OCI-M1 (cell line): ENCODE measurements around the gene PRR36.

Source experiments
- DNase-seq: peaks from one replicate; lab custom pipeline; 2025; lab: John Stamatoyannopoulos, UW

The PRR36 gene

DNA sequence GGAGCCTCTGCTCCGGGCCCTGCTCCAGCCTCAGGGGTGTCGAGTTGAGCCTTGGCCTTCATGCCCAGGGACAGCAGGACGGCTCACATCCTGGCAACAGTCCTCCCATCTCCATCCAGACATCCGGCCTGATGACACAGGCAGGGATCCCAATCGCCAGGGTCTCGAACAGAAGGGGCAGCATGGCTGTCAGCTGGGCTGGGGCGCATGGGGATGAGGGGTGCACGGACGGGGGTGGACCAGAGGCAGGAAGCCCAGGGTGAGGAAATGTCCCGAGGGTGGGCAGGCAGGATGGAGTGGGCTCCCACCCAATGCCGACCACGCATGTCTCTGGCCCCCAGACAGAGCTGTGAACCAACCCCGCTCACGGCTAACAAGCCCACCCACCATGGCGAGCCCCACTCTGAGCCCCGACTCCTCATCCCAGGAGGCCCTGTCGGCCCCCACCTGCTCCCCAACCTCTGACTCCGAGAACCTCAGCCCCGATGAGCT is 28.0 kb downstream of the PRR36 start:
- no peak for DNase-seq

DNA sequence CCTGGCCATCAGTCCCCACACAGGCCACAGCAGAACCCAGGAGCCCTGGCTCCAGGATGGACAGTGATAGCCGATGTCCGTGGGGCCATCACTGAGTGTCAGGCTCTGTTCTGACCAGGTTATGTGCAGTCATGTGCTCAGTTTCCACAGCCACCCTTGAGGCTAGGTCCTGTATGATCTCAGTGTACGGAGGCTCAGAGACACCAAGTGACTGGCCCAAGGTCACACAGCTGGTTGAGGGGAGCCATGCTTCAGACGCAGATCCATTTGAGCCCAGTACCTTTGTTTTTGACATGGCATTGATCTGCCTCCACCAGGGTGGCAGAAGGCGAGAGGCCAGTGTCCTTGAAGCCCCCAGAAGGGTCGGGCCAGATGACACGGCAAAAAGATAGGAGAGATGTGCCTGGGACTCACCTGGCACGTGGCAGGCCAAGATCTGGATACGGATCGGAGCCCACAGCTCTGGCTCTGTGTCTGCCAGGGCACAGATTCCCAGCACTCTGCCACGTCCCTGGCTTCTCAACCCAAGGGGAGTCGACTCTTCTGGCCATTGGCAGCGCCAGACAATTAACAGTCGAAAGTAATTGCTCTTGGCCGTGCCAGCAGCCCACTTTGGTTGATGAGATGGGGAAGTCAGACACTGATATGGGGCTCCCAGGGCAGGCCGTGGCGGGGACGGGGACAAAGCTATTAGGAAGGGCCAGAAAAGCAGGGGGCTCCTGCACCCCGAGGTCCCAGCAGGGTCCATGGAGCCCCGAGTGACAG is 28.6 kb downstream of the PRR36 start:
- no peak for DNase-seq

DNA sequence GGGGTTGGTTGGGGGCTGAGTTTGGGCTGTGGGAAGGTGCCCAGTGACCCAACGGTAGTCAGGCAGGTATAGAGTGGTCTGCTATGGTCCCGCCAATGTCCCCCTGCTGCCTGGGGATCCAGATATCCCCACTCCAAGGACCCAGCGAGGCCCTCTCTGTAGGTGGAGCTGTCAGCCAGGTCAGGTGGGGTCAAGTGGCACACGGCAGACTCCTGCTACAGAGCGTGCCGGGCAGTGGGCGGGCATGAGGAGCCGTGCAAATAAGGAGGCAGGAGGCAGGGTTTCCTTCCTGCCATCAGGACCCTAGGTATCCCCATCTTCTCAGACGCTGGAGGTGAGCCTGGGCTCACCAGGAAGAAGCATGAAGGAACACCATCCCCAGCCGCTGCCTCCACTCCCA is 29.2 kb downstream of the PRR36 start:
- no peak for DNase-seq

DNA sequence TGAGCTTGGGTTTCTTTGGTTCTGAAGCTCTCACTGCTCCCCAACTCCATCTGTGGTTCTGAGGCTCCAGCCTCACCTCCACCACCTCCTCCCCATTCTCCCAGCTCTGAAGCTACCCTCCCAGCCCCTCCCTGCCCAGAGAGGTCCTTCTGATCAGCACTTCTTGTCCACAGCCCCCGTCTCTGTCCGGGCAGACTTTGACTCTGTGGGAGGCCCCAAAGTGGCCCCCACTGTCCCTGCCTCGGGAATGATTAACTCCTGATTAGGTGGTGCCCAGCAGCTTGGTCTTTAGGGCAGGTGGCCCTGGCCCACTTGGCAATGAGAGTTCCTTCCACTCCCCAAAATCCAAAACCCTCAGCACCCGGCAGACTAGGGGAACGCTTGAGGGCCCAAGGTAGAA is 29.8 kb downstream of the PRR36 start:
- no peak for DNase-seq

DNA sequence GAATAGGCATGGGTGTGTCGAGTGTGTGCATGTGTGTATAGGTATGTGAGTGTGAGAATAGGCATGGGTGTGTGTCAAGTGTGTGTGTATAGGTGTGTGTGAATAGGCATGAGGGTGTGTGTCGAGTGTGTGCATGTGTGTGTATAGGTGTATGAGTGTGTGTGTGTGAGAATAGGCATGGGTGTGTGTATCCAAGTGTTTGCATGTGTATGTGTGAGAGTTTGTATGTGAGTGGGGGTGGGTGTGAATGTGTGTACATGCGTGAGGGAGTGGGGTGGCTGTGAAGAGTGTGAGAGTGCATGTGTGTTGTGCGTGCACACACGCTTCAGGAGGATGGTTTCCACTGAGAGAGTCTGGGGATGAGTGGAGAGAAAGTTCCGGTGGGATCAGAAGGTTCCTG is 30.7 kb downstream of the PRR36 start:
- DNase-seq = no peak

DNA sequence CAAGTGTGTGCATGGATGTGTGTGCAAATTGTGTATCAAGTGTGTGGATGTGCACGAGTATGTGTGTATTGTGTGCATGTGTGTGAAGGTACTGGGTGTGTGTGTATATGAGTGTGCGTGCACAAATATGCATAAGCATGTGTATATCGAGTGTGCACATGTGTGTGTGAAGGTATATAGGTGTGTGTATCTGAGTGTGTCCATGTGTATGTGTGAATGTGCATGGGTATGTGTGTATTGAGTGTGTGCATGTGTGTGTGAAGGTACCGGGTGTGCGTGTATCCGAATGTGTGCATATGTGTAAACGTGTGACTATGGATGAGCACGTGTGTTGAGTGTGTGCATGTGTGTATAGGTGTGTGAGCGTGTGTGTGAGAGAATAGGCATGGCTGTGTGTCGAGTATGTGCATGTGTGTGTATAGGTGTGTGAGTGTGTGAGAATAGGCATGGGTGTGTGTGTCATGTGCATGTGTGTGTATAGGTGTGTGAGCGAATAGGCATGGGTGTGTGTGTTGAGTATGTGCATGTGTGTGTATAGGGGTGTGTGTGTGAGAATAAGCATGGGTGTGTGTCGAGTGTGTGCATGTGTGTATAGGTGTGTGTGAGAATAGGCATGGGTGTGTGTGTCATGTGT is 31.4 kb downstream of the PRR36 start:
- DNase-seq = no peak

DNA sequence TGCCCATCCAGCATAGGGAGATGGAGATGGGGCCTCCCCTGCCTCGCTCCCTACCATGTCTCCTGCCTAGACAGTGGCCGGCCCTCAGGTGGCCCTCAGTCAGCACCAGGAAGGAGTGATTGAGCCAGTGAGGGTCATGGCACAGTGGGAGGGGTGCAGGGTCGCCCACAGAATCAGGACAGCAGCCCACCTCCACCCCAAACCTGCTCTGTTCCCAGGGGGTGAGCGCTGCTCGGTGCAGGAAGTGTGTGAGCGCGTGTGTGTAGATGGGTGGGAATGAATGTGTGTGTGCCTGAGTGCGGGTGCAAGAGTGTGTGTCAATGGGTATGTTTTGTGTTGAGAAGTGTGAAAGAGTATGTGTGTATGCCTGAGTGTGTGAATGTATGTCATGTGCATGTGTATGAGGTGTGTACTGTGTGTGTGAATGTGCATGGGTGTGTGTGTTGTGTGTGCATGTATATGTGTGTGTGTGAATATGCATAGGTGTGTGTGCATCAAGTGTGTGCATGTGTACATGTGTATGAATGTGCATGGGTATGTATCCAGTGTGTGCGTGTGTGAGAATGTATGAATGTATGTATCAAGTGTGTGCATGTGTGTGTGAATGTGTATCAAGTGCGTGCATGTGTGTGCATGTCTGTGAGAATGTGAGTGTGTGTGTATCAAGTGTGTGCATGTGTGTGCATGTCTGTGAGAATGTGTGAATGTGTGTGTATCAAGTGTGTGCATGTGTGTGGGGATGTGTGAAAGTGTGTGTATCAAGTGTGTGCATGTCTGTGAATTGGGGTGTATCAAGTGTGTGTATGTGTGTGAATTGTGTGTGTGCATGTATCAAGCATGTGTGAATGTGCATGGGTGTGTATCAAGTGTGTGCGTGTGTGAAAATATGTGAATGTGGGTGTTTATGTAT is 32.2 kb downstream of the PRR36 start:
- DNase-seq = no peak

DNA sequence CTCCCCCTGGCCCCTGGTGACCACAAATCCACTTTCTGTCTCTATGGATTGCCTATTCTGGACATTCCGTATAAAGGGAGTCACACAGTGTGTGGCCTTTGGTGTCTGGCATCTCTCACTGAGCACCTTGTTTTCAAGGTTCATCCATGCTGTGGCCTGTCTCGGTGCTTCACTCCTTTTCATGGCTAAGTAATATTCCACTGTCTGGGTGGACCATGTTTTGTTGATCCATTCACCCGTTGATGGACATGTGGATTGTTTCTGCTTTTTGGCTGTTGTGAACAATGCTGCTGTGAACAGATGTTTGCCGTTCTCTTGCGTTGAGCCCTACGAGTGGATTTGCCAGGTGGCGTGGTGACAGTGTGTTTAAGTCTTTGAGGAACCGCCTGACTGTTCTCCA is 33.6 kb downstream of the PRR36 start:
- DNase-seq = no peak

DNA sequence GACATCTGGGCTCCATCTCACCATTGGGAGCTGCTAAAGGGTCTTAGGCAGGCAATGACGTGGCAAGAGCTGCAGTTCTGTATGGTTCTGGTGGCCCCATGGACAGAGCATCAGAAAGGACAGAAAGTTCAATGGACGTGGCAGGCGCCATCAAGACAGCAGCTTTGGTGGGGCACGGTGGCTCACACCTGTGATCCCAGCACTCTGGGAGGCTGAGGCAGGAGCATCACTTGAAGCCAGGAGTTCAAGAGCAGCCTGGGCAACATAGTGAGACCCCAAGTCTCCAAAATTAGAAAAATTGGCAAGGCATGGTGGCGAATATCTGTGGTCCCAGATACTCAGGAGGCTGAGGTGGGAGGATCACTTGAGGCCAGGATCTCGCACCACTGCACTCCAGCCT is 34.7 kb downstream of the PRR36 start:
- no peak for DNase-seq

DNA sequence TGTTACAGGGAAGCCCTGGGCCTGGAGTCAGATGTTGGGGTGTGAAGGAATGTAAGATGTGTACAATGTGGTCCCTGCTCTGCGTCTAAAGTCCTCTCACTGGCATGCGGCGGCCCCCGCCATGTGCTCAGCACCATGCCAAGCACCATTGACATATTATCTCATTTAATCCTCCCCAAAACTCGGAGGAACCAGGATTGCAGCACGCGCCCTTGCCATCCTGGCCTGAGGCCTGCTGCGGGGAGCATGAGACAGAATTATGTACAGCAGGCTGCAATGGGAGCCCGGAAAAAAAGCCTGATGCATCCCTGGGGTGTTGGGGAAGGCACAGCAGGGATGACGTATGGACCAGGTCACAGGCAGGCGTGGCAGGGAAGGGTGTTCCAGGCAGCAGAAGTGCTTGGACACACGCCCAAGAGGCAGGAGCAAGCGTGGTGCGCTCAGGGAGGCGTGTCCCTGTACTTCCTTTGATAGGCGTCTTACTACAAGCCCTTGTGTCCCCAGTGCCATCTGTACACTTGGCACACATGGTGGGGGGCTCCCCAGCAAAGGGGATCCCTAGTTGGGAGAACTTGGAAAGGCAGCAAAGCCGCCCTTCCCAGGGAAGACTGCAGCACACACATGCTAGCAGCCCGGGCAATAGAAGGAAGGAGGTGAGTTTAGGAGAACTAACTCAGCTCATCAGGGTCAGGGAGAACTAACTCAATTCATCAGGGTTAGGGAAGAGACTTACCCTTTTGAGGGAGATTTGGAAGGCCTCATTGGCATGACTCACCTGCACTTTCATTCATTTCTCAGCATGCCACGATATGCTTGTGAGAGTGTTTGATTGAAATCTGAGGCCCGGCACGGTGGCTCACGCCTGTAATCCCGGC is 40.7 kb downstream of the PRR36 start:
- no peak for DNase-seq

DNA sequence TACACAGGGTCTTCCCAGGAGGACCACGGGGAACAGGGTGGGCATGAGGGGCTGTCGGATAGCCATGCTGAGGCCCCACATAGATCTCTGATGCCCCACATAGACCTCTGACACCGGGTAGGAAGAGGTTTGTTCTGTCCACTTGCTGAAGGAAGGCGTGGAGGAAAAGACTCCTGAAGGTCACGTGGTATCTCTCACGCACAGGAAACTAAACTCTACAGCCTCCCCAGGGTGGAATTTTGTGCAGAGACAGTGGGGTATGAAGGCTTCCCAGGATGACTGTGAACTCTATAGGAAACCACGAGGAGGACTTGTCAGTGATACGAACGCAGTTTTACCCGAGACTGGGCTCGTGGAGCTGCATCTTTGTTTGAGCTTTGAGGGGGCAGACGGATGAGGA is 41.4 kb downstream of the PRR36 start:
- DNase-seq = no peak

DNA sequence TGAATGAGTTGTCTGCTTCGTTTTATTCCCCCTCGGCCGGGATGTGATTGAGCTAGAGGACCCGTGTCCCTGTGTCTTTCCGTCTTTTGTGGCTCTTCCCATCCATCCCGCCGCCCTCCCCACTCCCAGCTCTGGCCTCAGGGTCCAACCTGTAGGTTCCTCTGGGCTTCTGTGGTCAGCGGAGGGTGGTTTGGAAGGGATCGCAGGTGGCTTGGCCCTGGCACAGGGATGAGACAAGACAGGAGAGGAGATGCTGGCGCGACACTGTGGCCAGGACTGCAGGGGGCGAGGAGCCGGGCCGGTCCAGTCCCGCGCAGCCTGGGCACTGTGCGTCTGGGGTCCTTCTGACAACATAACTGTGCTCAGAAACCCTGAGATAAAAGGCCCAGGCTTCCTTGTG is 42.2 kb downstream of the PRR36 start:
- no peak for DNase-seq

DNA sequence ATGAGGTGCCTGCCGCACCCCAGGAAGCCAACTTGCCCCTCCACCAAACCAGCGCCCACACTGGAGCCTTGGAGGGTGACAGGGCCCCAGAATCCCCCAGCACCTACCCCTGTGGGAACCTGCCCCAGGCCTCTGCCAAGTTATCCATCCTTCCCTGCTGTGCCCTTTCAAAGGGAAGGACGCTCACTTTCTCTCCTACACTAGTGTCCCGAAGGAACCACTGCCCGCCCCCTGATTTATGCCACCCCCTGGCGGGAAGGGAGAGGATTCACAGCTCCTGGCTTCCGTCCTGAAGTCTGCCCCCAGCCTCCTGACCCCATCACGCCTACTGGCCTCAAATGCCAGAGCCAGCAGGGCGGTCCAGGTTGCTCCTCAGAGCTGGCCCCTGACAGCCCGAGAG is 42.7 kb downstream of the PRR36 start:
- peak; percentile 72 for DNase-seq

DNA sequence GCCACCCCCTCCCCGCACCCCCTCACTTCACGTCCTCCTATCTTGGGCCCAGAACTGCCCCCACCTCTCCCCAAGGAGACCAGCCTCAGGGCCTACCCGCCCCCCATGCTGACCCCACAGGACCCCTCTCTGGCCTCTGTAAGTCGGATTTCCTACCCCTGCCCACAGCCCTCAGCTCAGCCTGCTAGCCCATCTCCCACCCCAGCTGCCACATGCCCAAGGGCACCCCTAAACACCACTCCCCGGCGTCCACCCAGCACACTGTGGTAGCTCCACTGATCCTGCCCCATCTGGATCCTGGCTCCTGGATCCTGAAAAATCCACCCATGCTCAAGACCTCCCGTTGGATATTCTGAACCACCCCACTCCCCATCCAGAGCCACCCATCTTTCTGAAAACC is 43.4 kb downstream of the PRR36 start:
- no peak for DNase-seq

DNA sequence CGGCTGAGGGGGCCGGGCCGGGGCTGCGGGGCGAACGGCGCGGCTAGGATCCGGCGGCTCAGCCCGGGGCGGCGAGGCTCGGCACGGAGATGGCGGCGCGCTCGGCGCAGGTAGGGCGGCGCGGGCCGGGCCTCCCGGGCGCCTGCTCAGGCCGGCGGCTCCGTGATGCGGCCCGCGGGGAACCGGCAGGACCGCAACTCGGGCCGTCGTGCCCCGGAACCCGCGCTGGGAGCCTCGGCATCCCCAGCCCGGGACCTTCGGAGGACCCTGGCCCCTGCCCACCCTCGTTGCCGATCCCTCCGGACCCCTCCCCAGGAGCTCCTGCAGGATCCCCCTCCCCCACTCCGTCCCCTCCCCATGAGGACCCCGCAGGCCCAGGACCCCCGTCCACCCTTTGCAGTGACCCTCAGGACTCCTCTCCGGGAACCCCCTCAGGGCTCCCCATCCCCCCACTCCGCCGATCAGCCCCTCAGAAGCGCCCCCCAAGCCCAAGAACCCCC is 43.9 kb downstream of the PRR36 start:
- no peak for DNase-seq

DNA sequence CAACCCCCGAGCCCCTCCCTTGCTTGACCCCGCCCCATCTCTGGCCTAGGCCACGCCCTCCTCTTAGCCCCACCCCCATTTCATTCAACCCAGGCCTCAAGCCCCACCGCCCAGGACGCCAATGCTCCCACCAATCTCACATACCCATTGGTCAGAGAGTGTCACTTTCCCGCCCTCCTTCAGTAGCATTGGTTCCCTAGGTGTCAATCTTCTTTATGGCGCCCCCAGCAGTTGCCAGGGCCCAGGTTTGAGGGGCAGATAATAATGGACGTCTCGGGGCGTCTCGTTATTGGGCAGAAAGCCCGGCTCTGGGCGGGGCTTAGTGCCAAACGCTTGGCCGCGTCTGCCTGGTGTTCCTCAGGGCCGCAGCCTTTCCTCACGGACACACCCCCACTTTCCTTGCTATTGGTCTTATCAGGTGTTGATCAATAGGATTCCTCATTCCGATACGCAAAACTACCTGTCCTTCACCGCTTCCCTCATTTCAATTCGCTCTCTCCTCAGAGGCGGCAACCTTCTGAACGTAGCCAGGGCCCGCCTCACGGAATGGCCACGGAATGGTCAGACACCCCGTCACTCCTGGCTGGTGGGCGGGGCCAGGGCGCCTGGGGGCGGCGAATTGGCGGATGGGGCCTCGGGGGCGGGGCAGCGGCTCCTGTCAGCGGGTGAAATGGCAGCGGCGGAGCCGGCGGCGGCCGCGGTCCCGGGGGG is 44.5 kb downstream of the PRR36 start, which contains the start of gene EVI5L:
TSS of gene EVI5L (plus strand) at position 658 of the 711 bp plus-strand sequence. CDS start 16,325 bp downstream, outside the sequence.
- DNase-seq = peak; percentile 100

DNA sequence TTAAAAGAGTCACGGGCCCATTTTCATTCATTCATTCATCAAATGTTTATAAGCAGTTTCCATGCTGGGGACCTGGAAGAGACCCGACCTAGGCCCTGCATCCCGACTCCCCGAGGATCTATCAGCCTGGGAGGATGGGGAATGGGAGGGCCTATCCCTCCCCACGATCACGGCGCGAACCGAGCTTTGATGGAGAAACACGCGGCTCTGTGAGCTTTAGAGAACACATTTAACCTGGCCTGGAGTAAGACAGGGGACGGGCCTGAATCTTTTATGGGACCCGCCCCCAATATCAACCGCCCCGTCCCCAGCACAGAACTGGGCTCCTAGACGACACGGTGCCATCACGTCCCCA is 45.0 kb downstream of the PRR36 start:
- DNase-seq = no peak

DNA sequence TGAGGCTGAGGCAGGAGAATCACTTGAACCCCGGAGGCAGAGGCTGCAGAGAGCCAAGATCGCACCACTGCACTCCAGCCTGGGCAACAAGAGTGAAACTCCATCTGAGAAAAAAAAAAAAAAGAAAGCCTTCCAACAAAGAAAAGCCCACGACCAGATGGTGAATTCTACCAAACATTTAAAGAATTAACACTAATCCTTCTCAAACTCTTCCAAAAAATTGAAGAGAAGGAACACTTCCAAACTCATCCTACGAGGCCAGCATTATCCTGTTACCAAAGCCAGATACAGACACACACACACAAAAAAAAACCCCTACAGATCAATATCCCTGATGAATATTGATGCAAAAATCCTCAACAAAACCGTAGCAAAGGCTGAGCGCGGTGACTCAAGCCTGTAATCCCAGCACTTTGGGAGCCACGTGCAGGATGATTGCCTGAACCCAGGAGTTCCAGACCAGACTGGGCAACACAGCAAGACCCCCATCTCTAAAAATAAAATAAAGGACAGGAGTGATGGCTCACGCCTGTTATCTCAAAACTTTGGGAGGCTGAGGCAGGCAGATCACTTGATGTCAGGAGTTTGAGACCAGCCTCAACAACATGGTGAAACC is 50.4 kb downstream of the PRR36 start:
- no peak for DNase-seq

DNA sequence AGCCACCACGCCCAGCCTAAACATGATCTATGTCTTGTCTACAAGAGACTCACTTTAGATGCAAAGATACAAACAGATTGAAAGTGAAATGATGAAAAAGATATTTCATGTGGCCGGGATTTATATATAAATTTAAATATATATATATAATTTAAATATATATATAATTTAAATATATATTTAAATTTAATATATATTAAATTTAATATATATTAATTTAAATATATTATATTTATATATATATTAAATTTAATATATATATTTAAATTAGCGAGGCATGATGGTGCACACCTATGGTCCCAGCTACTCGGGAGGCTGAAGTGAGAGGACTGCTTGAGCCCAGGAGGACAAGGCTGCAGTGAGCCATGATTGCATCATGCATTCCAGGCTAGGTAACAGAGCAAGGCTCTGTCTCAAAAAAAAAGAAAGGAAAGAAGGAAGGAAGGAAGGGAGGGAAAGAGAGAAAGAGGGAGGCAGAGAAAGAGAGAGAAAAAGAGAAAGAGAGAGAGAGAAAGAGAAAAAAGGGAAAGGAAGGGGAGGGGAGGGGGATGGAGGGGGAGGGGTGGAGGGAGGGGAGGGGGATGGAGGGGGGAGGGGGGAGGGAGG is 51.2 kb downstream of the PRR36 start:
- peak; percentile 30 for DNase-seq

DNA sequence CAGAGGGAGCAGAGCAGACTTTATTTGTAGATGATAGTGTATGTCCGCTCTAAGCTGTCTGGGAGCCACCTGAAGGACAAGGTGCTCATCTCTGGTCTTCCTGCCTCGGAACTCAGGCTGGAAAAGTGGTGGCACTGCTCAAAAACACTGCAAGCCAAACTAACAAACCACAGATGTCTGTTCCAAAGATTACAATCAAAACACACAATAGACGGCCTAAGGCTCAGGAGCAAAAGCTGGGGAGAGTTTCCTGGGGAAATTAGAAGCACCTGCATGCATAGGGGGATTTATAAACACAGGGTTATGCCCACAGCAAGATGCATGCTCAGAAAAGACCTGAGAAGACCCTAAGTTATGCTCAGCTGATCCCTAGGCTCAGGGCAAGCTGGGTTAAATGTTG is 53.6 kb downstream of the PRR36 start:
- peak; percentile 30 for DNase-seq
